GM21825 (cell line): ENCODE data around the gene SORBS1.
"Not testable (repeated sequence)": the region's sequence is repeated elsewhere in the genome, so short reads cannot be mapped to it uniquely, and the experiment has no call there.

ENCODE experiments used
- ATAC-seq: cut with Tn5 transposase; IDR thresholded peaks from one replicate; pipeline ENCODE4 v1.9.1; 2021; ENCODE audit warnings: mild to moderate bottlenecking, moderate library complexity; ENCODE audit not compliant: unreplicated experiment

Gene SORBS1

DNA sequence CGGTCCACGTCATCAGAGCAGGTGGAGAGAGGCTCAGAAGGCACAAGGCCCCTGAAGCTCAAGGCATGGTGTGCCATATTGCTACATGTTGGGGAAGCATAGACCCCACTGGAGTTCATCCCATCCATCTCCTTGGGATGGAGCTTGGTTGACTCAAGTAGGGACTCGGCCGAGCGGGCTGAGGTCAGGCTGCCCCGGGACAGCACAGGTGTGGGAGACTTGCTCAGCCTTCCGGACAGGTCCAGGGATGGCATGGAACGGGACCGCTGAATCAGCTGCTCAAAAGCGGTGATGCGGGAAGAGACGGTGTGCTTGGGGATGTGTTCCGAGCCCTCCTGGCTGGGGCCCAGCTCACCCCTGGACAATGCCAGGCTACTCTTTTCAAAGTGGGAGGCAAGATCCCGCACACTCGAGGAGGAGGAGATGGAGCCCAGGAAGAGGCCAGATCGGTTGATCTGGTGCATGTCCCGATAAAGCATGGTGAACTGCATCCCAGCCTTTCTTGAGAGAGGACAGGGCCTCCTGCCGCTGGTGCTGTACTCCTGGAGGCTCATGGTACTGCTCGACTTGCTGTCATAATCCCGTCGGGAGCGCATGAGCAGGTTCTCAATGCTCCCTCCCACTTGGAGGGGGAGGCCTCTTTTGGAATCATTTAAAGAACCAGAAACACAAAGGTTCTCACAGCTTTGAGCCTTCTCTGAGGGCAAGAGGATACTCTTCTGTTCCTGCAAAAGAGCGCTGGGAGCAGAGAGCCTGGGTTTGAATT lies 204.8 kb downstream of the SORBS1 start:
- ATAC-seq = no peak

DNA sequence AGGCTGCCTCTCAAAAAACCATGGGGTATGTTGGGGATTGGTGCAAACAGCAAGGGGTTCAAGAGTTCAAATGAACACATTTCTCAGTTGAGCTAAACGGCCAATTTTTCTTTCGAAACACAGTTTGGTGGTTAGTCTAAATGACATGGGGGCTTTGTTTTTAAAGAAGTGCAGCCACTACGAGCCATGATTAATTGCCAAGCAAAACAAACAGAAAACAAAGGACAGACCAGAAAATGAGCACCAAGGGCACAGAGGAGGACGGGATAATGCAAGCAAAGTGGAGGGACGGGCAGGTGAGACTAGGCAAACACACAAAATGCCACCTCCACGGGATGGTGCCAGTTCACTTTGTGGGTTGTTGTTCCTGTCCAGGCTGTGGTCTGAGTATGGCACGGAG lies 205.9 kb downstream of the SORBS1 start:
- ATAC-seq = no peak

DNA sequence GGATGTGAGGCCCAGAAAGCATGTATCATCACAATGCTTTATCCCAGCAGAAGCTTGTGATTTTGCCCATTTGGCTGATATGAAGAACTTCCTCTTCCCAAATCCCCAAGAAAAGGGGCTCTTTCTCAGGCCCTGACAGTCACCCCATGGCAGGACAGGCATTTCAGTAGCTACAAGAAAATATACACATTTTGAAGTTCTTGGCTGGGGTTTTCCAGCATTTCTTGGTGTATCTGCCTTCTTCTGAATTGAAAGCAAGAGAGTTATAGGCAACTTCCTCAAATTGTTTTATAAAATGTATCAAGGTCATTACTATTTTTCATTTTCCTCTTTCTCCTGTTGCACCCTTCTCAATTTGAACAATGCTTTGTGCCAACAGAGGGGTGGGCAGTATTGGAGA lies 207.1 kb downstream of the SORBS1 start:
- ATAC-seq = no peak

DNA sequence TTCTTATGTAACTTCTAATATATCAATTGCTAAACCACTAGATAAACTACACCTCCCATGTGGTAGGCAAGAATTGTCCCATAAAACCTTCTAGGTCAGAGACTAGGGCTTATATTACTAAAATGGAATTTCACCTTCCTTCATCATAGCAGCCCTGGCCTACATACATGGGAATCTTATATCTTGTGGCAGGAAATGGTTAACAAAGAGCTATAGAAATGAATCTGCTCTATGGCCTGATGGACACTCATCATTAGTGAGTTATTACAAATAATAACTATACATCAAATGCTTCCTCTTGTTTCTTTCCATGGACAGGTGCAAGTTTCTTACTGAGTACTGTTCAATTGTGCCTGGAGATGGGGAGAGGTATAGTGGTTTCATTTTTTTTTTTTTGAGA lies 208.0 kb downstream of the SORBS1 start:
- no peak for ATAC-seq

DNA sequence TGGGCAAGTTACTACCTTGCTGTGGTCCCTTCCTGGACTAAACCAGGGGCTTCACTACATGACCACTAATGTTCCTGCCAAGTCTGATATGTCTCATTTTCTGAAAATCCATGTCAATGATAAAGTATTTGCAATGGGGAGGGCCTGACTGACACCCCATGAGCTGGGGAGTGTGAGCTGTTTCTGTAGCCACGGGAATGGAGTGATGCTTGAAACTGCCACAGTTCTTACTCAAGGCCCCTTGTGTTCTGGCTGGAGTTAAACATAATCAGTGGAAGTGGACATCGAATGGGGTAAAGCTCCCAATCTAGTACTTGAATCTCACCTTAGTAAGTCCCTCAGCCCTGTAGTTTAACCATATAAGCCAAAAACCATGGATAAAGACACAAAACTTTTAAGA lies 208.5 kb downstream of the SORBS1 start:
- ATAC-seq = no peak

DNA sequence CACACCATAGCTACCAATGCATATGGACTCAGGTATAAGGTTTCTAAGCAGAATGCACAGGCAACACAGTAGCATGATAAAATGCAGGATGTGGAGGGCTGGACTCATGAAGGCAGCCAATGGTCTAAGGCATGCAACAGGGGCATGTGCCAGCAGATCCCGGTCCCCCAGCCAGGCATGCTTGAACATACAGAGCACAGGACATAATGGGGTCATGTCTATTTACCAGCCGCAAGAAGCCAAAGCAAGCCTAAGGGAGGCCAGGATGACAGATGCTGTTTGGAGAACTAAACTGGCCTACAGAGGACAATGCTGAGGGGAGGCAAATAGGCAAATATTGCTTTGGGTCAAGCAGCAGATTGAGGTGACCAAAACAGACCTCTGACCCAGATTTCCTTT lies 210.3 kb downstream of the SORBS1 start:
- ATAC-seq = no peak

DNA sequence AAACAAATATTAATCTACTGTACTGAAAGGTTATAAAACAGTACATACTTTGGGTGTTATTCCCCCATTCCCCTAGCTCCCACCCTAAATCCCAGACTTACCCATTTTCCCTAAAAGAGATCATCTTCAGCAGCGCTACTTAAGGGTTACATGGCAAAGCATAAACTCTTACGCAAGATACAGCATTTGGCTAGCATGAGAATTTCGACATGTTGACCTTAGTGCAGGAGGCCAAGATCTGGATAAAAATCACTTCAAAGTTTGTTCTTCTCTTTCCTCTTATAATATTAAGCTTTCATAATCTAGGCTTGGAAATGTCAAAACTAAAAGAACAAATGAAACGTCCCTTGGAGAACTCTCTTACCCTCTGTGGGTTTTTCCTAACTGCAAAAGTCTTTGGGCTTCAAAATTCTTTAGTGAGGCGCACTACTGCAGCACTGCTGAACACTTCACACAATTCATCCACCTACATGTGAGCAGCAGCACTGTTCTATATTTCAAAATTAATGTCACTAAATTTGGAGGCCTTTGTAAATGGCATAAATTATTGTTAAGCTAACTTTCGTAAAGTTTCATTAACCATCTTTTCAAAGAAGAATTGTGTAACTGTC lies 210.8 kb downstream of the SORBS1 start:
- no peak for ATAC-seq

DNA sequence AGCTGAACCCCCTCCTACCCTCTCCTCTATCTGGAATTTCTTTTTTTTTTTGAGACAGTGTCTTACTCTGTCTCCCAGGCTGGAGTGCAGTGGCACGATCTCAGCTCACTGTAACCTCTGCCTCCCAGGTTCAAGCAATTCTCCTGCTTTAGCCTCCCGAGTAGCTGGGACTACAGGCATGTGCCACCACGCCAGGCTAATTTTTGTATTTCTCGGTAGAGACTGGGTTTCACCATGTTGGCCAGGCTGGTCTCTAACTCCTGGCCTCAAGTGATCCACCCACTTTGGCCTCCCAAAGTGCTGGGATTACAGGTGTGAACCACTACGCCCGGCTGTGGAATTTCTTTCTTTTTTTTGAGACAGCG lies 213.8 kb downstream of the SORBS1 start:
- not testable (repeated sequence) for ATAC-seq

DNA sequence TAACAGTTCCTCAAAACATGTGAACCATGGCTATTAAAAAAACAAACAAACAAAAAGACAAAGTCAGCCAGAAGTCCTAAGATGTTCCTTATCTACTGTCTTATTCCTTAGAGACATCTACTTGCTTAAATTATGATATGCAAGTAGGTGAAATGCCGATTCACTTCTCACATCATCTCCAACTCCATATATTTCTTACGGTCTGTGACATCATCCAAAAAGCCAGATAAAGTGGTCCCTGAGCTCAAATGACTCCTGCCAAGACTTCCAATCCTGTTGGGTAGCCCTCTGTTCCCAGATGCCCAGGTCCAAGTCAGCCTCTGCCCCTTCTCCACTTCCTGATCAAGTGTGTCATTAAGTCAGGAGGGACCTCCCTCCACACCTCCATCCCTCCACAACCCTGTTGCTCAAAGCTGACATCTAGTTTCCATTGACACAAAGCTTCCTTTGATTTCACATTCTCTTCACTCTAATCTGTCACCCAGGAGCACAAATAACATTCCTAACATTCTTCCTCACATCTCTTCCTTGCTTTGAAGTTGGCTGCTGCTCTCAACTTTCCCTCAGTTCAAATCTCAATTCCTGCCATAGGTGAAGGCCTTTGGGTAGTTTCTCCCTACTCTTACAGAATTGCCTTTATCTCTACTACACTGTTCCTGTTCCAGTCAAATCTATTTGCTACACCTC lies 214.3 kb downstream of the SORBS1 start:
- no peak for ATAC-seq

DNA sequence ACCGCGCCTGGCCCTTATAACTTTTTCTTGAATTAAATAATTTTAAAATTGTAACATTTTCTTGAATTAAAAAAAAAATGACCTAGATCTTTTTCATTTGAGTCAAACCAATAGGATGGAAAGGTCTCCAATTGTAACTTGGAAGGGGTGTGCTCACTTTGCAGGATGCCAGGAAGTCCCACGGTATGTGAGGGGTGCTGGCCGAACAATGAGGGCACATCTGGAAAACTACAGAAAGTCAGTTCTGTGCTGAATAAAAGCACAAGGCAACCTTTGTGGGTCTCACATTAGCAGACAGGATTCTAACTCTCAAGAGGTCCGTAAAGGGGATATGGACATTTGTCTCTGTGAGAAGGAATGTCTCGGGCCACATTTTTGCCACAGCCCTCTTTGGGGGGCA lies 217.6 kb downstream of the SORBS1 start:
- no peak for ATAC-seq

DNA sequence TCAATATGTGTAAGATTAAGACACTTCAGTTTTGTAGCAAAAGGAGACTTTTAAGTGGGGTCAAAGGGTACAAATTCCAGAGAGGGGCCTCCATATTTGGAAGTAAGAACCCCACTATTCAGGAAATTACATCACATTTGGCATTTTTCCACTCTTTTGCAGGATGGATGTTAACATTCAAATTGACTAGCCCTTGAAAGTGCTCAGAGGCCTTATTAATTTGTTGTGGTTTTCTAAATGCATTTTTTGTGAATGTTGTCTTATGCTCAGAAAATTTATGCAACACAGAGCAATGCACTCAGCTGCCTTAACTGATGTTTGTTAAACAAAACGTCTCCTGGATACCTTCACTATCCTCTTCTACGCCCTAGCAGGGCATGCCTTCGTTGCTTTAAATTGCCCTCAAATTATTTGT lies 219.4 kb downstream of the SORBS1 start:
- no peak for ATAC-seq

DNA sequence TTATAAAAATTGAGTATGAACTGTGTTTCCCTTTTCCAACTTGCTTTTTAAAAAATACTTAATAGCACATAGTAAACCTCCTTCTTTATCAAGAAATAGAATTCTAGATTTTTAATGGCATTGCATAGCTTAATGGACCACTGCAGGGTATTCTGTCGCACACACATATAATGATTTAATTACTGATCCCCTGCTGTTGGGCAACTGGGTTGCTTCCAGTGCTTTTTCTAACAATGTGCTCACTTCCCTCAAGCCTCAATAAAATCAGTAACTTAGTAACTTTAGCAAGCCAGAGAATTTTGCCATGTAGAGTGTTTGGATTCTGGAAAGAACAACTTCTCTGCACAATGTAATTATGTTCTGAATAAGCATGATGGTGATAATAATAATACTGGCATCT lies 221.3 kb downstream of the SORBS1 start:
- ATAC-seq = no peak

DNA sequence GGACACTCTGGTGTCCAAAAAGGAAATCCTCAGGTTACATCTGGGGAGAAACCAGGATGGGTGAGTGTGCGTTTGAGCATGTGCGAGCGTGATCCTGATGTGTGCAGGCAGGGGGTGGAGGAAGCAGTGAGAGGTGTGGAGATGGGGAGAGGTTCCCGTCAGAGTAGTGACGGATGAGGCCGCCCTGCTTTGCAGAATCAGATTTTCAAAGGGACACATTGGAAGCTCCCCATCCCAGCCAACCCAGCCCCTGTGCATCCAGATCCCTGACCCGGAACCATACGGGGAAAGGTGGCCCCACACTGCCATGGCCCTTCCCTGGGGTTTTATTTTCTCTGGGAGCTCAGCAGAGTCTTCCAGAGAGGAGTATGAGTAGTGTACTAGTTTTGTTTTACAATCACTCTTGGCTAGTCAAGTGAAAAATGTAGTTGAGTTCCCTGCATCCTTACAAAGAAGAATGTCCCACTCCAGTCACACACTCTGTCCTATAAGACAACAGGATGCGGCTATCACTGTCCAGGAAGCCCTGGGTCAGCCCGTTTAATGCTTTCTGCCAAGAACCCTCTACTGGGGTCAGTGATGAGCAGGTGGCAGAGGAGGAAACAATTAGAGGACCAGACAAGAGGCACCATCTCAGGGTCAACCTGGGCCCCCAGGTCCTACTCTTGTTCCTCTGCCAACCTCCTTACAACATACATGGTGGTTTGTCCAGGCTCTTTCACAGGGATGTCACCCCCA lies 223.6 kb downstream of the SORBS1 start:
- no peak for ATAC-seq

DNA sequence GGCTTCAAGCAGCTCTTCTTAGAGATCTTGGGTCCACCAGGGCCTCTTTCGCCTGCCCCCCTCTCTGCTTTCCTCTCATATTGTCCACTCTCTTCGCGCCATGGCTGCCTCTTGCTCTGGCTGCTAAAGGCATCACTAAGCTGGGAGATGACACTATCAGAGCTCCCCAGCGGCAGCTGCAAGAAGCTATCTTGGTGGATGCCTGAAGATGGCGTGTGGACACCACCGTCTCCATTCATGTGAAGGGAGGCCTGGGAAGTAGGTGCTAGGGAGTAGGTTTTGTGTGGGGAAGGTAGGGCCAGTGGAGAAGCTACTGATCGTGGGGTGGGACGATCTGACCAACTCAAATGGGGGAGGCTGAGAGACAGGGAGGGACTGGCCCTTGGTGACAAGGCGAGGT lies 224.5 kb downstream of the SORBS1 start:
- no peak for ATAC-seq

DNA sequence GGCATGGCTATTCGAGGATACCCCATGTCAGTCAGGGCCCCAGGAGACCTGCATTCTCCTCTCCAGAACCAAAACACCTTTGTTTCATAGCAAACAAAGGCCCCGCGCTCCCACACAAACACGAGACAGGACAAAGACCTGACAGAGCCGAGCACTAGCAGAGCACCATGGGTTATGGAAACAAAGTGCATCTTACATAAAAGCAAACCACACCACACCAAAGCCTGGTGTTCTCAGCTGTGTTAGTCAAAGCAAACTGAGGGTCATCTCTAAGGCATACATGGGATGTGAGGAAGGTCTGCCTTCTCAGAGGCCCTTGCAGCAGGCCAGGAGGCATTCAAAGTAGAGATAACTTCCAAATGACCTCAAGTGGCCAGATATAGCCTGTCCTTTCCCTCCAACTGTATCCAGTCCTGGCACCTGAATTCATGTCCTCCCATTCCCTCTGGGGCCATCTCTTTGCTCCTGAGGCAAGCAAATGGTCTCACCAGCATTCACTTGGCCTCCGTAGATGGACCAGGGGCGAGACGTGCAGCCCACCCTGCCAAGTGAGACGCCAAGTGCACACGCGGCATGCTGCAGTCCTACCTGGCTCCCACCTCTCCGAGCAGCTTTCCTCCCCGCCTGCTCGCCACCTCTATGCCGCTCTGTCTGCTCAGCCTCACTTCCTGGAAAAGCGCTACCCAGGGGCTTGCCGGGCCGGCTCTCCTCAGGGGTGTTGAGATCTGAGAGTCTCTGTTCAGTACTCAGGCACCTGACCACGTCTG lies 225.1 kb downstream of the SORBS1 start:
- ATAC-seq = no peak

DNA sequence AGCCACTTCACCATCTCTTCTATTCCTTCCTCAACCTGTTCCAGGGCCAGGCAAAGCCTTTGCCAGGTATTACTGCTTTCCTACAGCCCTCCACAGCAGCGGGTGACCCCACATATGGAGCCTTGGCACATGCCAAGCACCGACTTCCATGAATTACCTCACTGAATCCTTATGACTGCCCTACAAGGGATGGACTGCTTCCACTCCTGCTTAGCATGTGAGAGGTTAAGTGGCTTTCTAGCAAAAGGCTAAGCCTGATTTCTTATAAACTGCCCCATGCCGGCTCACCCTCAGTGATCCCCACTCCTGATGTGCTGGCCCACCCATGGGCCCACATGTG lies 226.4 kb downstream of the SORBS1 start:
- no peak for ATAC-seq

DNA sequence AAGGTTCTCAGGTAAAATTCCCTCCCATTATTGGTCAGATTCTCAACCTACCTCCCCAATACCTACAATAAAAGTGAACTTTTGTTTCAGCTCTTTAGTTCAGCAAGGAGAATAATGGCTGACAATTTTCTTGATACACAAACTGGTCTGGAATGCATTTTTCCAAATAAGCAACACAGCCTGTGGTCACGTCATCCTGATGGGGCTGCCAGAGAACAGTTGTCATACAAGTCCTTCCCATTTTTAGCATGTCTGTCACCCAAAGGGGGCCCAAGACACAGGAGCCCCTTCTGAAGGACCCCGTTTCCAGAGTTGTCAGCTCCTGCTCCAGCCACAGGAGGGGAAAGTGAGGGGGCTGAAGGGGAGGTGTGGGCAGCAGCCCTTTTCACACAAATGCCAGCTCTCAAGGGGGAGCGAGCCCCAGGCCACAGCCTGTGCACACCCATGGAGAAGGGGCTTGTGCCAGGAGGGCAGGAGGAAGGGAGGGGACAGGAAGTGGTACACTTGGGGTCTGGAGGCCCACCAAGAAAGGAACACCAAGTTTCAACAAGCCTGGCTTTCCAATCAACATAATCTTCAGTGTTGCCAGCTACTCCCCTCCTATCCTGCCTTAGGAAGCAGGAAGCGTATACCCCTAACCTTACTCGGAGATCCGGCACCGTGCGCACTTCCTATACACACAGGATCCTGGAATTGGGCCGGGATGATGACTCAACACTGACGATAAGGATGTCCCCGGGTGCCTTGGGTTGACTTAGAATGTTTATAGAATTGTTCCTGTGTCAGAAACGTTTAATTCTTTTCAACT lies 227.0 kb downstream of the SORBS1 start:
- no peak for ATAC-seq

DNA sequence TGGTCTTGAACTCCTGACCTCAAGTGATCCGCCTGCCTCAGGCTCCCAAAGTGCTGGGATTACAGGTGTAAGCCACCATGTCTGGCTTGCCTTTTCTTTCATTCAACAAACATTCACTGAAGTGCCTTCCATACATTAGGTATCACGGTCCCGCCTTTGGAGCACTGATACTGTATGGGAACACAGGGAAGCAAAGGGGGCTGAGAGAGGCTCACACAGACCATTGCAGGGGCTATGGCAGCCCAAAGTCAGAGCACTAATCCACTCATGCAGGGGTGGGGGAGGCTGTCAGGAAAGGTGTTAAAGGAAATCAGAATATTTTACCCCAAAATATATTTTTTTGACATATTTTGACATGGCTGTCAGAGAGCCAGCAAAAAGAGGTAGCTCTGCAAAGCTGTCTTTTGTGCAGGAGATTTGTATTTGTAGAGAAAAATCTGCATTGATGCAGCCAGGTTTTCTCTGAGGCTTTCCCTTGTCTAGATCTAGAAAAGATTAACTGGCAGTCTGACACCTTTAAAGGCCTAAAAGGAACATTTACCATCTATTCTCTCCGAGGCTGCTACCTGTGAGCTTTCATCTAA lies 228.4 kb downstream of the SORBS1 start:
- ATAC-seq = no peak

DNA sequence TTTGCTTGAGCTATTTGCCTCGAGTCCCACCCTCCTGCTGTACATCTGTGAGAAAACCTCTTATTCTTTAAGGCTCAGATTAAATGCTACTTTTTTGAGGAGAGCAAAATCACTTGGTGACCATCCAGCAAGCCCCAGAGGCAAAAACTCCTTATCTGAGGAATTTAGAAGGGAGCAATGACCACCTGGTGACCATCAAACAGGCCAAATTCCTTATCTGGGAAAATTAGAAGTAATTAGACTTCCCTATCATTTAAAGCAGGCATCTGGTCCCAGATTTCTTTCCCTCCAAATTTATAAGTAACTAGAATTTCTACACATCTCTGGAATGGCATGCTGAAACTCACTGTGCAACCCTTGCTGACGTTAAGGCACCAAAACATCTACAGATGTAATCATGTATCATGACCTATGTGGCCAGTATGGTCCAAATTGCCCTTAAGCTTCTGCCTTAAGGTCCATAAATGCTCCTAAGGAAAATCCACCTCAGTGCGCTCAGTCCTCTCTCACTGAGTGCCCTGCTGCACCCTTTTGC lies 229.5 kb downstream of the SORBS1 start:
- no peak for ATAC-seq
